HG02885 (cell line): ENCODE data around the gene VWF.
A peak's percentile ranks its signal among the peaks of the same experiment; 100 is the strongest.
"Not testable (repeated sequence)": the region's sequence is repeated elsewhere in the genome, so short reads cannot be mapped to it uniquely, and the experiment has no call there.

Source experiments
- ATAC-seq: cut with Tn5 transposase; IDR thresholded peaks from one replicate; pipeline ENCODE4 v1.9.1; 2021; ENCODE audit warnings: mild to moderate bottlenecking; ENCODE audit not compliant: unreplicated experiment, poor library complexity

VWF gene

DNA sequence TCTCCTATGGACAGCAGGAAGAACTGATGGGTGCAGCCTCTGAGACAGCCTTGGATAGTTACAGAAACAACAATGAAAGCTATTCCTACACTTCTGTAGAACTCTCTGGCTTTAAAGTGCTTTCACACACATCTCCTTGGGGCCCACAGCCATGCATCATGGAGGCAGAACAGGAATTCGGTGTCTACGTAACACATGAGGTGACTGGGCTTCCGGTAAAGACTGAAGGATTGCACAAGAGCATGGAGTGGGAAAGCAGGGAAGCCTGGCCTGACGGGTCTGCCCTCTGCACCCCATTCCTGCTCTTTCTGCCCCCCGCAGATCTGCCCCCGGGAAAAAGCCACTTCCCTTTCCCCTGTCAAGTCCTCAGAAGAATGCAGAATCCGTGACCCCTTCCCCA, 82.6 kb downstream of the VWF start:
- ATAC-seq = no peak

DNA sequence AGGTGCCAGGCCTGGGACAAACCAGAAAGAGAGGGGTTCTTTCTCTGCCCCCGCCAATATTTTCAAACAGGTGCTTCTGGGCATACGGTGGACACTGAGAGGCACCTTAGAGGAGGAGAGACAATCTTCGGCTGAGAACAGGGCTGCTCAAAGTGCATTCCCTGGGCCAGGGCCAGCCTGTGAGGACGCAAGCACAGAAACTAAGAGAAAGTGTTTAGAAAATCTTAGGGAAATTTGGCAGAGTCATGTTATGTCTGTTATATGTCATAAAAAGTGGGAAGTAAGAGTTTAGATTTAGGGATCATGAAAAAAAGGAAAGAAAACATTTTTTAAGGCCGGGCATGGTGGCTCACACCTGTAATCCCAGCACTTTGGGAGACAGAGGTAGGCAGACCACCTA, 83.7 kb downstream of the VWF start:
- ATAC-seq = no peak

DNA sequence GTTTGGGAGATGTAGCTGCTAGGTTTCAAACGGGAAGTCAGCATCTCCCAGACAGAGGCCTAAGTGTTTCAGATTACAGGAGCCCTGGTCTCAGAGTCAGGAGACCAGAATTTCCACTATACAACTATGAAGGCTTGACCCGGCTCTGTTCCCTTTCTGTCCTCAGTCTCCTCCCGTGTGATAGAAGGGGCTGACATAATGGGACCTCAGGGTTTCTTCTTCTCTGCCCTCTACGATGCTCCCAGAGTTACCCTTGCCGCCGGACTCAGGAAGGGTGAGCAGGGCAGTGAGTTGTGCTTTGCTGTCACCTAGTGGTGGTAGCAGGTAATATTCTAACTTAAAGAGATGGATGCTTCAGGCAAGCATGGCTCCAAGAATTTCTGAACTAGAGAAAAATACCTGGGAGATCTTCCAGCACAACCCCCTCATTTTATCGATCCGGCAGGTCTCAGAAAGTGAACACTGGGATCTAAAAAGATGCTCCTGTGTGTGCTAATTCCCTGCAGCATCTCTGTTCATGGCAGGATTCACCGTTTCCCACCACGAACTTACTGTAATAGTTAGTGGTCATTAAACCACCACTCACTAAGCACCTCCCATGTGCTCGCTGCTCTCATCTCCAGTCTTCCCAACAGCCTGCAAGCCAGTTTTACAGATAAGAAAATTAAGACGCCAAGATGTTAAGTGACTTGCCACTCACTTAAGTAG, 84.4 kb downstream of the VWF start:
- ATAC-seq = peak; percentile 65

DNA sequence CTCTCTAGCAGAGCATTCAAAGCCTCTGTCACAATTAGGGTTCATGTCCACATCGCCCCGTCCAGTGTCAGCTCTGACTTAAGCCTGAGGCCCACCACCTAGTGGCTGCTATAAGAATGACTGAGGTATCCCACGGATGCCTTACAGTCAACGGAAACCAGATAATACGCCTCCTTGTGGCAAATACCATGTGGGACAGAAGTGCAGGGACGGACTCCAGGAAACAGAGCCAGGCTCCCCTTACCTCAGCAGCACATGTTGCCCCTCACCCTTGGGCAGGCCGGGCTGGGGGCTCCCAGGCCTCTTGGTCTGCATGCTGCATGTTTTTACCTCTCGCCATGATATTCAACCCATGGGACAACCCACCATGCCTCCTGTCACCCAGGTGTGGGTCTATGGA, 86.3 kb downstream of the VWF start:
- no peak for ATAC-seq

DNA sequence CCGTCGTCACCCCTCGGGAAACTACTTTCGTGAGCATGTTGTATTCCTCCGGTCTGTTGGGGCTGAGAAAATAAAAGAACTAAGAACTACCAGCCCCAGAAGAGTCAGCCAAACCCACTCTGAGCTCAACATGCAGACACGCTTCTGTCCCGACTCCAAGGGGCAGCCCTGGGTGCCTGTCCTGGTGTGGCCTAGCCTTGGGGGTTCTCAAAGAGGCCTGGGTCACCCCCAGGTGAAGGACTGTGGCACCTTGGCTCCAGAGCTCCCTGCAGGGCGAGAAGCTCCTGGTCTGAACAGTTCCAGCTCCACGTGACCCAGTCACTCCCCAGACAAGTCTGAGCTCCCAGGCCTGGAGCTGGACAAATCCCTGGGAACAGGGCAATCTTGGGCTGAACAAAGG, 87.0 kb downstream of the VWF start:
- no peak for ATAC-seq

DNA sequence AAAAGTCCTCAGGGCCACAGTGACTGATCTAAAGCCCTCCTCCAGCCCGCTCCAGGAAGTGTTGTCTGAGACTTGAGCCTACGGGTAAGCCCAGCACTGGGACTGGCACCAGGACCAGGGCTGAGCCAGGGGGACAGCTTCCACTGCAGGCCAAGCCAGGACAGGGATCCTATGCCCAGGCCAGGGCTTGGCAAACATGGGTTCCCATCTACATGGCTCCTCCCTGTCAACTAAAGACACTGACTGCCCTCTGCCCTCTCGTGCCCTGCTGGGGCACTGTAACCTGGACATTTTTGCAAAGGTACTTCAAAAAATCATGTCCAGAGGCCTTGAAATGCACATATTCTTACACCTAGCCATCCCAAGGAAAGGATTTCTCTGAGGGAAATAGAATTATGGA, 88.0 kb downstream of the VWF start:
- ATAC-seq = no peak

DNA sequence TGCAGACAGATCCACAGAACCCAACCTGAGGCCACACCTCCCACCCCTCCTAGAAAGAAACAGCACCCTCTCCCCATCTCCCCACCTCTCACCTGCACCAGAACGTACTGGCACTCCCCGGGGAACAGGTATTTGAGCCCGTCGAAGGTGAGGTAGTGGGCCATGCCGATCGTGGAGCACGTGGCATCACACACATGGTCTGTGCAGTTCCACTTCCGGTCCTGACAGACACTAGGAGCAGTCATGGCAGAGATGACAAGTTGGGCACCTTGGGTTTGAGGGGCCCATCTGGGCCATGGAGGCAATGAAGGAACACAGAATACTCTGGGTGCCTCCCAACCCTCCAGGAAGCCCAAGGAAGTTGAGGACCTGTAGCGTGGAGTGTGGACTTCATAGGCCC, 89.9 kb downstream of the VWF start:
- no peak for ATAC-seq

DNA sequence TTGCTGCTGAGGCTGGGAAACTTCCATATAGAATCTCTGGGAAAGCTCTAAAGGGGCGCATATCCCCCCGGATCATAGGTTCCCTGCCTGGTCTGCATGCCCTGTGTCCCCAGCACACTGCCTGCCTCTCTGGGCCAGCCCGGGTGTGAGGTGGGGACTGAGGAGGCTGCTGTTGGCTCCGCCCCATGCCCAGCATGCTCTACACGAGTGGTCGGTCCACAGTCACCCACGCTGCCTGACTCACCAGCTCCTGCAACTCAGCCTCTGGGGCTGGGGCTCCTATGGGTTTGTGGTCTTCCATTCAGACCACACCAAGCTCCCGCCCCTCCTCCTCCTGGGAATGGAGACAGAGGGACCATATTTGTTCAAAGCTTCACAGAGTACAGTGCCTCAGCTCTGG, 90.9 kb downstream of the VWF start:
- no peak for ATAC-seq

DNA sequence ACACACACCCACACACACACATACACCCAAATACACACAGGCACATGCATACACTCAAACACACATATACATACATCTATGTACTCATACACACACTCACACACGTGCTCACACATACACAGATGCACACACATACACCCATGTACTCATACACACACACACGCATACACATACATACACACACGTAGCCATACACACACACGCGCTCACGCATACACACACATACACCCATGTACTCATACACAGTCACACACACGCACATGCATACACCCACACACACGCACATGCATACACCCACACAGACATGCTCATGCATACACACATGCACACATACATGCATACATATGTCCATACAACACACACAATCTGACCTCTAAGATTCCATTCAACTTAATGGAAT, 91.7 kb downstream of the VWF start:
- ATAC-seq = no peak

DNA sequence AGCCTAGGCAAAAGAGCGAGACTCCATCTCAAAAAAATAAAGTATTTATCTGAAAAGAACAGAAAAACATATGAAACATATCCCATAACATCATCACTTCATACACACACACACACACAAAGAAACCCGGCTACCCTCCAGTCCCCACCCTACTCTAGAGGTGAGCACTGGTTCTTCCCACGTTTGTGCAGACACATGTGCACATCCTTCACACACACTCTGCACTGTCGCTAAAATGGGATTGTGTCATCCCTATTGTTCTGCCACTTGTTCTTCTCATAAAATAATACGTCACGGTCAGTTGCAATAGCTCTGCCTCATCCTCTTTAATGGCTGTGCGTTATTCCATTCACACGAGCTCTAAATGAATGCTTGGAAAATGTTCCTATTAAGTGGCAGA, 93.5 kb downstream of the VWF start:
- ATAC-seq = no peak

DNA sequence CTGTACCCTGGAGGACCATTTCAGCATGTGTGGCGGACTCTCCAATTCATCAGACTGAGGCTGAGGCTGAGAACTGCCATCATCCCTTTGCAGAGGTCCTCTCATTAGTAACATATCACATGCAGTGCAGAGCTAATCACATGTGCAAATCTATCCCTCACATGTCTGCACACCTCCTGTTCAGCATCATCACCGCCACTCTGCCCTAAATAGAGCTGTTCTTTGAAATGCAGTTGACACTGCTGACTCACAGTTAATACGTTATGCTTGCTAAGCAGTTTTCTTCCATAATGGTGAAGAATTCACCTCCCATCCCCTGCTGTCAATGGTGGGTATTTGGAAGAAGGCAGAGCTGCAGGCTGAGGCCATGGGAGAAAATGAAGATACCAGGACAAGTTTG, 94.4 kb downstream of the VWF start:
- no peak for ATAC-seq

DNA sequence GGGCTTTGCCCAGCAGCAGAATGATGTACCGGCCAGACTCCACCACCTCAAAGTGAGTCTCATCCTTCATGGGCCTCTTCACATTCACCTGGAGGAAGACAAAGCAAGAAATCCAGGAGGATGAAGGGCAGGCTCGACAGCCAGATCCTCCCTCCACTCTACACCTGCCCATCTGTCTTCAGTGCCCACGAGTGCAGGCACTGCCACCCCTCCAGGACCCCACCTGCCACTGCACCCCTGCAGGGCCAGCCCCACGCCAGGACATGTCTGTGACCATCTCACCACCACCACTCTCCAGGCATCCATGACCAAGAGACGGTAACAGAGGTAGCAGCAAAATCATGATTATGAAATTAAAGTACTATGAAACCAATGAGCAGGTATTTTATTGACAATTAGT, 95.1 kb downstream of the VWF start:
- no peak for ATAC-seq

DNA sequence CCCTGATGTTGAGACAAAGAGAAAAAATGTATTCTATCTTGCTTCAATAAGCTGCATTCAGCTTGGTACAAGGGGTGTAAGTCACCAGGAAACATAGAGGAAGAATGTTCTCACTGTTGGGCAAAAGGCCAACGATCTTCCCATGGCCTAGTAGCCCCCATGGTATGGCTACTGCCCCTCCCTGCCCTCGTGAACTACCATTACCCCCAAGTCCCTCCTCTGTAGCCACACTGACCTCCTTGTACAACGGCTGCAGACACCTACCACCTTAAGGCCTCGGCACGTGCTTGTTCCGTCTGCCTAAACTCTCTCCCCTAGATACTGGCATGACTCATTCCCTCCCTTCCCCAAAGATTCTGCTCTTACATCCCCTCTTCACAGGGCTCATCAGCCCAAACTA, 97.5 kb downstream of the VWF start:
- ATAC-seq = no peak

DNA sequence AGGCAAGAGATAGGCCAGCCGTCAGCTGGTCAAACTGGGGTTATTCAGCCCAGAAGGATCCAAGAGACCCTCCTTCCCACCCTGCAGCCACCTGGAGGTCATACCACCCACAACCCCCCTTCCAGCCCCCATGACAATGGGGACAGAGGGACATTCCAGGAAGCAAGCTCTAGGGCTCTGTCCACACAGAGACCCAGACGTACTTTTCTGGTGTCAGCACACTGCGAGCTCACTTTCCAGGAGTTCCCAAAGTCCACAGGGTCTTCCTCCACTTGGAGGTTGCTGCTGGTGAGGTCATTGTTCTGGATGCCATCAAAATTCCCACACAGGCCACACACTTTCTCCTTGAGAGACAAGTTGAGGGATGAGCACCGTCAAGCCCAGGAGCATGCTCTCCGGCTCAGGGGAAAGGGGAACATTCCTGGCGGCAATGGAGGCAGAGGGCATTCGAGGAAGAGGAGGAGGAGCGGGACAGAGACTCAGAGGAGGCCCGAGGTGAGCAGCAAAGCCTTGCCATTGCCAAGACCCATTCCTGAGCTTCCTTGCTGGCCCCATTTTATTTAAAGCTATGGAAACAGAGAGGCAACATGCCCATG, 98.7 kb downstream of the VWF start:
- not testable (repeated sequence) for ATAC-seq

DNA sequence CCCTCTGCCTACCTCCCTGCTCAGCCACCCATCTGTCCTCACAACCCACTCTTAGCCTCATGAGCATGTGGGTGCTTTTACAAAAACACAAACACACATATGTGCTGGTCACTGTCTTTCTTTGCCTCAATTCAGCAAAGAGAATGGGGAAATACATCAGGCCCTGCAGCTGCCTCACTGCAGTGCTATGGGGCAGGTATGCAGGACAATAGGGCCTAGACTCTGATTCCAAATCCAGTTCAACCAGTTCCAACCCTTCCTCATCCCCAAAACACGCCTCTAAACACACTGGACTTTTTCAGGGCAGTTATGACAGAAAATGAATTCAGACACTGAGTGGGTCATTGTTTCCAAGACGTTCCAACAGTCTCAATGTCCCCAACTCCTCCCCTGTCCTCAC, 100.4 kb downstream of the VWF start:
- ATAC-seq = not testable (repeated sequence)

DNA sequence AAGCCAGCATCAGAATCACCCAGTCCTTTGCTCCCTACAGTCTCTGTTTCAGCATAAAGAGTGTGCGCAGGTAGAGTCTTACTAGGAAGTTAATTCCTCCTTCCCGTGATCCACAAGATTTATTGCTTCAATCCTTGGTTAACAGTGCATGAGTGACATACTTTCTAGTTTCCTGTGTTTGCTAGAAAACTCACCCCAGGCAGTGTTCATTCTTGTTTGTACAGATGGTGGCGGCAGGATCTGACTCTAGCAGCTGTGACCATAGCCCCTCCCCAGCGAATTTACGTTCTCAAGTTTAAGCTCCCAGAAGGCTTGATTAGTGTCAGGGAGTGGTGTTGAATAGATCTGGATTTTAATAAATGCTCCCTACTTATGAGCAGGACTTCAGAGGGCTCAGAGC, 103.5 kb downstream of the VWF start:
- no peak for ATAC-seq

DNA sequence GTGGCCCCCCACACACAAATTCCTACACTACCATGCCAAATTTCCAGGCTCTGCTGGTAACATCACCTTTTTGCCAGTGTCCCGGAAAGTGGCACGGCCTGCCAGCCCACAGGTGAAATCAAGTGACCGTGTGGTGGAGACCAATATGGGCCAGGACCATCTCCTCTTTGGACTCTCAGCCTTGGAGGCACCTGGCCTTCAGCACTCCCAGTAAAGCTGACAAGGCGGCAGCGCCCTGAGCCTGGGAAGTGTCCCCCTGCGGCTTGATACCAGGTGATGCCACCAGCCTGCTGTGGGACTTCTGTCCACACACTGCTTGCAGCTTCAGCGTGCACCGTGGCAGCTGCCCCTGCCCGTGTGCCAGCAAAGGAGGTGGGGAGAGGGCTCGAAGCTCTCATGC, 104.0 kb downstream of the VWF start:
- ATAC-seq = not testable (repeated sequence)

DNA sequence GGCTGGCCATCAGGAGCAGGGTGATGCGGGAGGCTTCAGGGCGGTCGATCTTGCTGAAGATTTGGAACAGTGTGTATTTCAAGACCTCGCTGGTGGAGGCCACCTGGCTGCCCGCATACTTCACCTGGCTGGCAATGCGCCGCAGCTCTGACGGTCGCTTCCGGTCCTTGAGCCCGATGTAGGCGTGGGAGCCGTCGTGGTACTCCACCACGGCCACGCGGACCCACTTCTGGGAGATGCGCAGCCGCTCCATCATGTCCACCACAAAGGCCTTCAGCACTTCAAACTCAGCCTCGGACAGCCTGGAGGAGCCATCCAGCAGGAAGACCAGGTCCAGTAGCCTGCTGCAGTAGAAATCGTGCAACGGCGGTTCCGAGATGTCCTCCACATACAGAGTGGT, 105.2 kb downstream of the VWF start:
- ATAC-seq = not testable (repeated sequence)

DNA sequence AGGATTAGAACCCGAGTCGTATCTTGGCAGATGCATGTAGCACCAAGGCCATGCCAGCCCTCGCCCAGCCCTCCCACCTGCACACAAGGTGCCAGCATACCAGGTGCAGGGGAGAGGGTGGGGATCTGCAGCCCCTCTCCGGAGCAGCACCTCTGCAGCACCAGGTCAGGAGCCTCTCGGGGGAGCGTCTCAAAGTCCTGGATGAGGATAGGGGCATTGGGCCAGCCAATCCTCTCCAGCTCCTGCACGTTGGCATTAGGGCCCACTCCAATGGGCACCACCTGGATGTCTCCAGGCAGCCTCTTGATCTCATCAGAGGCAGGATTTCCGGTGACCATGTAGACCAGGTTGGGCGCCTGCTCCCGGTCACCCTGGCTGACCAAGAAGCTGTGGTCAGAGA, 106.2 kb downstream of the VWF start:
- no peak for ATAC-seq

DNA sequence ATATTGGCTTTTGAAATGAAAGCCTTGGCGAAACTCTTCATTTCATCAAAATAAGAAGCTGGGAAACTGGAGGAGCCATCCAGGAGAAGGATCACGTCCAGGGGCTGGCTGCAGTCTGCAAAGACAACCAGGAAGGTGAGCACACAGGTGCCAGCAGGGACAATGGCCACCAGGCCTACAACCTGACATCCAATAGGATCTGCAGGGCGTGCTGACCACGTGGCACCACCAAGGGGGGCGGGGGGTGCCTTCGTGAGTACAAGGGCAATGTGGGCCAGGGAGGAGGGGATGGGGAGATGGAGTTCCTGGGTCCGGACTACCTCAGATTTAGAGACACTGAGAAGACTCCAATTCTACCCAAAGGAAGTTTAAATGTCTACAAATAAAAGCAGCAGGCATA, 107.7 kb downstream of the VWF start:
- ATAC-seq = no peak

DNA sequence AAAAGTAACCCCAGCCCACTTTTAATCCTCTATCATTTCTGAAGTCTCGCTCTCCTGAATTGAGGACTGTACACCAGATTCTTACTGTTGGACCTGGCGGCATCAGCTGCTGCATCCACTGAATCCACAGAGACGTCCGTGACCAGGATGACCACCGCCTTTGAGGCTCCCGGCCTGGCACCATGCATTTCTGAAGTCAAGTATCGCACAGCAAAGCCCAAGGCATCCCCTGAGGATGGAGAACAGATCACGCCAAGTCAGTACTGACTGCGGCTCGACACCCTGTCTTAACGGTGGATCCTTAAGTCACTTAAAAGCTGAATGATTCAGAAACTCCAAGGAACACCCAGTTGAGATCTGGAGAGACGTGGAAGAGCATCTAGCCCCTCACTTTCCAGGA, 108.5 kb downstream of the VWF start:
- ATAC-seq = not testable (repeated sequence)

DNA sequence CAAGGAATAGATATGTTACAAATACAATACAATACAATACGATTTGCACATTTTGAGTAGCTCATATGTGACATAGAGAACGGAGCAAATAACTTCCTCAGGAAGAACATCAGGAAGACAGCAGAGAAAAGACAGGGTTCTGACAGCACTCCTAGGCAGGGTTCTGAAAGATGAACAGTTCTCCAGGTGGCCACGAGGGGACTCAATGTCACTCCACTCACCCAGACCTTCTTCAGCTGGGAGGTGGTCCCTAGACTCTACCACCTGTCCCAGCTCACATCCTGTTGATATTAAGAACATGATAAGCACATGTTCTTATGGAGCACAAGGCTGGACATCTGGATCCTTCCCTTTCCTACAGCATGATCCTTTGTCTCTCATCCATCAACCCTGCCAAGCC, 109.2 kb downstream of the VWF start:
- ATAC-seq = not testable (repeated sequence)
